HCT116 (cell line): Measurements from ENCODE around the gene PATZ1. TPM values are rescaled to one million over a fixed set of nuclear protein-coding genes. Genes with fewer than 3 reads are reported as not detected.

Source experiments
- ATAC-seq: fragments of 200-7000 bp; cut with Tn5 transposase; 2 replicates; pipeline ENCODE4 v1.9.1; 2020; ENCODE audit warnings: mild to moderate bottlenecking, moderate library complexity
- BruUV-seq: library from RNA; stranded (reverse); fragments of 400-500 nt; replicated peaks from 2 replicates; lab custom pipeline; 2021; lab: Mats Ljungman, UMichigan
- CTCF ChIA-PET: fragments of 300-600 bp; sonication (Branson Sonifier 250); formaldehyde crosslinking; loops from one replicate; lab custom pipeline; 2021; ENCODE audit warnings: antibody characterized with exemption; lab: Charles Lee
- POLR2A ChIA-PET: fragments of 300-600, 350-600 bp; sonication (Branson Sonifier 250); formaldehyde crosslinking; loops from one replicate; lab custom pipeline; 2021; ENCODE audit warnings: antibody characterized with exemption; lab: Charles Lee
- RAD21 ChIA-PET, 2 experiments: fragments of 300-600 bp; sonication (Branson Sonifier 250); formaldehyde crosslinking; loops; one replicate each; lab custom pipeline; 2023; ENCODE audit warnings: low total read pairs in 2 of 2; ENCODE audit not compliant: uncharacterized antibody in 2 of 2, unreplicated experiment in 2 of 2, low non-redundant PET in 1 of 2; lab: Charles Lee
- DNase-seq: peaks from one replicate; pipeline ENCODE4 v3.0.0-alpha.2; 2010; ENCODE audit warnings: low read depth, low spot score
- H2AFZ ChIP-seq: fragments of 200-600 bp; shearing (Covaris generic), sonication (generic); 2 replicates; pipeline ENCODE4 v1.6.1; 2017; ENCODE audit warnings: low read depth, mixed run types, mixed read lengths, antibody characterized with exemption, low read length; ENCODE audit not compliant: poor library complexity, severe bottlenecking
- H3K27ac ChIP-seq: 2 replicates; pipeline ENCODE4 v1.5.1; 2012; ENCODE audit warnings: low read depth, low read length
- H3K27me3 ChIP-seq: fragments of 200-600 bp; sonication (generic); 2 replicates; pipeline ENCODE4 v1.6.1; 2016; ENCODE audit warnings: mixed run types, low read length, mixed read lengths; ENCODE audit not compliant: insufficient read depth
- H3K36me3 ChIP-seq, 2 experiments: fragments of 200-500 bp in 1 of 2; fragments of 200-600 bp in 1 of 2; sonication (Bioruptor generic) in 1 of 2; sonication (generic) in 1 of 2; 2 replicates each; pipeline versions ENCODE4 v1.5.1 to v1.6.1; 2014 to 2016; ENCODE audit warnings: low read length in 2 of 2, inconsistent platforms in 1 of 2, mixed read lengths in 1 of 2, mixed run types in 1 of 2; ENCODE audit not compliant: insufficient read depth in 2 of 2, control insufficient read depth in 1 of 2
- H3K4me1 ChIP-seq, 2 experiments: fragments of 200-600 bp in 1 of 2; sonication (generic) in 1 of 2; 2 replicates each; pipeline versions ENCODE4 v1.5.1 to v1.6.1; 2012 to 2017; ENCODE audit warnings: low read length in 2 of 2, inconsistent platforms in 1 of 2, mild to moderate bottlenecking in 1 of 2, mixed read lengths in 1 of 2, mixed run types in 1 of 2, moderate library complexity in 1 of 2; ENCODE audit not compliant: insufficient read depth in 2 of 2, control insufficient read depth in 1 of 2
- H3K4me2 ChIP-seq: fragments of 200-600 bp; sonication (generic); 2 replicates; pipeline ENCODE4 v1.6.1; 2017; ENCODE audit warnings: mixed run types, low read length, mixed read lengths
- H3K4me3 ChIP-seq, 2 experiments: fragments of 200-600 bp in 1 of 2; sonication (generic) in 1 of 2; replicated peaks in 1 of 2; 2 replicates each; pipeline ENCODE4 v1.5.1; 2011 to 2016; ENCODE audit warnings: low read length in 2 of 2, control low read depth in 1 of 2, low read depth in 1 of 2, mild to moderate bottlenecking in 1 of 2, mixed read lengths in 1 of 2, mixed run types in 1 of 2
- H3K79me2 ChIP-seq: fragments of 200-600 bp; sonication (generic); 2 replicates; pipeline ENCODE4 v1.6.1; 2017; ENCODE audit warnings: mild to moderate bottlenecking, mixed run types, low read length, moderate library complexity, mixed read lengths; ENCODE audit not compliant: insufficient read depth
- H3K9ac ChIP-seq: fragments of 200-600 bp; sonication (generic); 2 replicates; pipeline ENCODE4 v1.6.1; 2016; ENCODE audit warnings: low read length, mixed read lengths
- H3K9me2 ChIP-seq: fragments of 200-600 bp; sonication (generic), shearing (Covaris generic); 2 replicates; pipeline ENCODE4 v1.6.1; 2017; ENCODE audit warnings: mixed run types, mild to moderate bottlenecking, moderate library complexity; ENCODE audit not compliant: insufficient read depth
- H3K9me3 ChIP-seq, 2 experiments: fragments of 200-500 bp in 1 of 2; fragments of 200-600 bp in 1 of 2; sonication (Bioruptor generic) in 1 of 2; sonication (generic) in 1 of 2; 2 replicates each; pipeline ENCODE4 v1.6.1; 2014 to 2017; ENCODE audit warnings: low read length in 2 of 2, mixed read lengths in 2 of 2, inconsistent platforms in 1 of 2, low read depth in 1 of 2, mild to moderate bottlenecking in 1 of 2, mixed run types in 1 of 2, moderate library complexity in 1 of 2; ENCODE audit not compliant: control insufficient read depth in 1 of 2, insufficient read depth in 1 of 2
- H4K20me1 ChIP-seq: fragments of 200-600 bp; sonication (generic), shearing (Covaris generic); 2 replicates; pipeline ENCODE4 v1.6.1; 2017; ENCODE audit warnings: mixed run types, mild to moderate bottlenecking, moderate library complexity; ENCODE audit not compliant: insufficient read depth
- ELF1 ChIP-seq: IDR thresholded peaks from 2 replicates; pipeline ENCODE4 v1.6.1; 2012; ENCODE audit warnings: low read depth, borderline replicate concordance
- EZH2 ChIP-seq: fragments of 200-600 bp; sonication (generic); IDR thresholded peaks from 2 replicates; pipeline ENCODE4 v1.6.1; 2017; ENCODE audit warnings: antibody characterized with exemption, mixed run types
- EZH2phosphoT487 ChIP-seq: fragments of 200-600 bp; IDR thresholded peaks from 2 replicates; pipeline ENCODE4 v1.6.1; 2018; ENCODE audit warnings: antibody characterized with exemption, borderline replicate concordance
- FOSL1 ChIP-seq: IDR thresholded peaks from 2 replicates; pipeline ENCODE4 v1.6.1; 2012; ENCODE audit warnings: low read depth
- REST ChIP-seq: IDR thresholded peaks from 2 replicates; pipeline ENCODE4 v1.6.1; 2012; ENCODE audit warnings: low read depth
- TCF7L2 ChIP-seq: IDR thresholded peaks from 2 replicates; pipeline ENCODE4 v1.7.0; 2011; ENCODE audit warnings: borderline replicate concordance, inconsistent platforms; ENCODE audit not compliant: insufficient read depth, insufficient read length; ENCODE audit errors: extremely low read depth
- YY1 ChIP-seq: IDR thresholded peaks from 2 replicates; pipeline ENCODE4 v1.6.1; 2011; ENCODE audit warnings: low read length, low read depth, moderate library complexity, mild to moderate bottlenecking; ENCODE audit not compliant: insufficient replicate concordance; ENCODE audit errors: extremely low read depth
- ZFX ChIP-seq: fragments of 450-650 bp; IDR thresholded peaks from 2 replicates; pipeline ENCODE4 v1.6.1; 2017
- intact Hi-C: fragments of 100-400 bp; cut with micrococcal nuclease; formaldehyde crosslinking; loops from 2 replicates; pipeline ENCODE4 v1.10.0; 2022
- total RNA-seq: library from RNA; stranded (reverse); gene quantifications from one replicate; pipeline ENCODE4 v1.2.1, GENCODE V29; 2021; ENCODE audit not compliant: unreplicated experiment

PATZ1 gene
- total RNA-seq, 1 experiment from 2014 or later: 30.6 TPM

DNA sequence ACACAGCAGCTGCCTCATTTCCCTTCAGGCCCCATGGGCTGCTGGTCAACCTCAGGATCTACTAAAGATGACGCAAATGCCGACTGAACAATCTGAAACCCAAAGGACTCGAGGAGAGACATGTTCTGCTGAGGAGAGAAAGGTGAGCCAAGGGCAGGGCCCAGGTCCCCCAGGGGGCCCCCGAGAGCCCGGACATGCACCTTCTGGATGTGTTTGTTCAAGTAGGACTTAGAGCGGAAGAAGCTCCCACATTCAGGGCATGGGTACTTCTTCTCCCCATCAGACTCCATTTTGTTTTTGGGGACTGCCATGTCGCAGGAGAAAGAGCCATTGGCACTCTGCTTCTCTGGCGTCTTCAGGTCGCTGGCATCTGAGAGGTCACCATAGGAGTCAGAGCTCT lies 19.3 kb downstream of the PATZ1 start:
- peaks cover 16 to 23% of the 10 kb centered on the region in 2 experiments; a peak in 3 of 4 replicates for H3K36me3 ChIP-seq
- intact Hi-C loops: no loop called here
- no peaks in the 10 kb centered on the region for H3K9me2 ChIP-seq
- no peaks in the 10 kb centered on the region for H3K4me1 ChIP-seq
- H3K79me2 ChIP-seq: no peaks in the 10 kb centered on the region
- BruUV-seq: no TSS peak
- H3K27me3 ChIP-seq: no peaks in the 10 kb centered on the region
- no peak overlapping the region for H3K4me3 ChIP-seq
- H4K20me1 ChIP-seq: no peaks in the 10 kb centered on the region
- no peak overlapping the region for H3K27ac ChIP-seq
- ChIA-PET RAD21 (no interaction called here), POLR2A (no interaction called here), CTCF (interaction anchor here (1.4 kb wide), 1 partner anchor 14 kb away, joined by 6 read pairs; no protein-coding TSS in a partner anchor)
- no peak overlapping the region for H2AFZ ChIP-seq
- no peak overlapping the region for H3K4me2 ChIP-seq
- DNase-seq (no peak), ATAC-seq (no peak)
- TF ChIP-seq ELF1: no peak
- TF ChIP-seq ZFX: no peak
- no peak for TF ChIP-seq YY1
- TF ChIP-seq EZH2: no peak
- TF ChIP-seq EZH2phosphoT487: no peak
- TF ChIP-seq REST: no peak
- no peak for TF ChIP-seq FOSL1
- TF ChIP-seq TCF7L2: no peak
- no peaks in the 10 kb centered on the region for H3K9me3 ChIP-seq
- H3K9ac ChIP-seq: no peak overlapping the region
